Measurements from ENCODE around the gene NCR3LG1. TPM values are rescaled to one million over a fixed set of nuclear protein-coding genes. Genes with fewer than 3 reads are reported as not detected.
A peak's percentile ranks its signal among the peaks of the same experiment; 100 is the strongest.

The NCR3LG1 gene, protein sequence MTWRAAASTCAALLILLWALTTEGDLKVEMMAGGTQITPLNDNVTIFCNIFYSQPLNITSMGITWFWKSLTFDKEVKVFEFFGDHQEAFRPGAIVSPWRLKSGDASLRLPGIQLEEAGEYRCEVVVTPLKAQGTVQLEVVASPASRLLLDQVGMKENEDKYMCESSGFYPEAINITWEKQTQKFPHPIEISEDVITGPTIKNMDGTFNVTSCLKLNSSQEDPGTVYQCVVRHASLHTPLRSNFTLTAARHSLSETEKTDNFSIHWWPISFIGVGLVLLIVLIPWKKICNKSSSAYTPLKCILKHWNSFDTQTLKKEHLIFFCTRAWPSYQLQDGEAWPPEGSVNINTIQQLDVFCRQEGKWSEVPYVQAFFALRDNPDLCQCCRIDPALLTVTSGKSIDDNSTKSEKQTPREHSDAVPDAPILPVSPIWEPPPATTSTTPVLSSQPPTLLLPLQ
- total RNA-seq, result 10.0 and 11.4 TPM in 2 replicates

GRCh38 chr11:17351510-17352176 is at the start of gene NCR3LG1:
NCR3LG1 (plus strand) TSS chr11:17351800; CDS start chr11:17351970, 170 bp downstream.
- Mint-ChIP-seq H3K4me1 (ENCODE audit: low read depth) (peaks cover 31% of the 10 kb centered on the region), H3K36me3 (ENCODE audit: low read depth) (peaks cover 33% of the 10 kb centered on the region), H3K4me3 (ENCODE audit: low read depth) (peak within 1 kb of the TSS; percentile 82), H3K27me3 (ENCODE audit: low read depth) (peaks cover 4% of the 10 kb centered on the region), H3K27ac (peak within 1 kb of the TSS; percentile 89), H3K9me3 (no peaks in the 10 kb centered on the region)
- intact Hi-C loops (cut with micrococcal nuclease), result loop anchor here (1.0 to 10.0 kb wide), 3 partner anchors 53 to 607 kb away; no protein-coding TSS in a partner anchor
- DNase-seq (ENCODE audit: low spot score), result peak; percentile 42

DNA sequence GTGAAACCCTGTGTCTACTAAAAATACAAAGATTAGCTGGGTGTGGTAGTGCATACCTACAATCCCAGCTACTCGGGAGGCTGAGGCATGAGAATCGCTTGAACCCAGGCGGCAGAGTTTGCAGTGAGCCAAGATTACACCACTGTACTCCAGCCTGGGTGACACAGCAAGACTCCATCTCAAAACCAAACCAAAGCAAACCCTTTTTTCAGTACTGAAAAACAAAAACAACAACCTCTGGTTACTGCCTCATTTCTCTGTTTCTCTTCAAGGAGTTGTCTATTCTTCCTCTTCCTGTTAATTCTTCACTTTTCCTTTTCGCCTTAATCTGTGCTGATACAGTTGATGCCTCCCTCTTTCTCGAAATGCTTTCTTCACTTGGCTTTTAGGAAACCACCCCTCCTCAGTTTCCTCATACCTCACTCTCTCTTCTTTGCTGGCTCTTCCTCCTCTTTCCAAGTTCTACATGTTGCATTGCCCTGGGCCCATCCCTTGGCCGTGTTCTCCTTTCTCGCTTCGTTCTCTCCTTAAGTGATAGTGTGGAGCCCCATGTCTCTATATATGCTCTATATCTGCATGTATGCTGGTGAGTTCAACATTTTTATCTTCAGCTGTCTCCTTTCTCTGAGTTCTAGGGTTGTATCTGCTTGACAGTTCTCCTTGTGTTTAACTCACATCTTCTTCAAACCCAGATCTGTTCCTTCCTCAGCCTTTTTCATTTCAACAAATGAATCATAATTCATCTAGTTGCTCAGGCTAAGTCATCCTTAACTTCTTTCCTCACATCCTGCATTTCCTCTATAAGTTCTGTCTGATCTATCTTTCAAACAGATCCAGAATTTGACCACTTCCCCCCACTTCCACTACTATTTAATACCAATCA is 38.0 kb upstream of the NCR3LG1 start:
- peaks cover 29% of the 10 kb centered on the region for H3K36me3 Mint-ChIP-seq (ENCODE audit: low read depth)
- H3K4me3 Mint-ChIP-seq (ENCODE audit: low read depth), result no peak overlapping the region
- DNase-seq (ENCODE audit: low spot score), result no peak
- intact Hi-C loops (cut with micrococcal nuclease), result loop anchor here (2.0 kb wide), 1 partner anchor 17 kb away; no protein-coding TSS in a partner anchor
- H3K4me1 Mint-ChIP-seq (ENCODE audit: low read depth), result peaks cover 2% of the 10 kb centered on the region
- no peak overlapping the region for H3K27ac Mint-ChIP-seq
- H3K27me3 Mint-ChIP-seq (ENCODE audit: low read depth), result no peaks in the 10 kb centered on the region
- no peaks in the 10 kb centered on the region for H3K9me3 Mint-ChIP-seq

DNA sequence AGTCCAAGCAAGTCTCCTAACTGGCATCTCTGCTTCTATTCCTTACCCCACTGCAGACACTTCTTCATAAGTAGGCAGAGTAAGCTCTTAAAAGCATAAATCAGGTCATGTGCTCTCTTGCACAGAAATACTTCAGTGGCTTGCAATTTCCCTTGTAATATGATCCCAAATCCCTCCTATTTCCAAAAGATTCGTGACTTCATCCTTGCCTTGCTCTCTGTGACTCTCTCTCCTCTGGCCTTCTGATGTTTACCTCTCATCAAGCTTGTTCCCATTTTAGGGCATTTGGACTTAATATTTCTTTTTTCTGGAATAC is 37.4 kb upstream of the NCR3LG1 start:
- intact Hi-C loops (cut with micrococcal nuclease), result loop anchor here (2.0 kb wide), 1 partner anchor 17 kb away; no protein-coding TSS in a partner anchor
- no peak overlapping the region for H3K4me3 Mint-ChIP-seq (ENCODE audit: low read depth)
- DNase-seq (ENCODE audit: low spot score), result no peak

GRCh38 chr11:17314904-17315426 is 36.6 kb upstream of the NCR3LG1 start:
- Mint-ChIP-seq H3K27ac (no peak overlapping the region), H3K4me1 (ENCODE audit: low read depth) (peaks cover 2% of the 10 kb centered on the region), H3K9me3 (no peaks in the 10 kb centered on the region), H3K36me3 (ENCODE audit: low read depth) (peaks cover 33% of the 10 kb centered on the region), H3K4me3 (ENCODE audit: low read depth) (no peak overlapping the region), H3K27me3 (ENCODE audit: low read depth) (no peaks in the 10 kb centered on the region)
- DNase-seq (ENCODE audit: low spot score), result no peak
- intact Hi-C loops (cut with micrococcal nuclease), result loop anchor here (2.0 kb wide), 1 partner anchor 18 kb away; no protein-coding TSS in a partner anchor

More for the DNA sequence above, 37.4 kb upstream of the NCR3LG1 start:
- Mint-ChIP-seq H3K9me3 (no peaks in the 10 kb centered on the region), H3K36me3 (ENCODE audit: low read depth) (peaks cover 32% of the 10 kb centered on the region), H3K4me1 (ENCODE audit: low read depth) (peaks cover 2% of the 10 kb centered on the region), H3K27ac (no peak overlapping the region), H3K27me3 (ENCODE audit: low read depth) (no peaks in the 10 kb centered on the region)

DNA sequence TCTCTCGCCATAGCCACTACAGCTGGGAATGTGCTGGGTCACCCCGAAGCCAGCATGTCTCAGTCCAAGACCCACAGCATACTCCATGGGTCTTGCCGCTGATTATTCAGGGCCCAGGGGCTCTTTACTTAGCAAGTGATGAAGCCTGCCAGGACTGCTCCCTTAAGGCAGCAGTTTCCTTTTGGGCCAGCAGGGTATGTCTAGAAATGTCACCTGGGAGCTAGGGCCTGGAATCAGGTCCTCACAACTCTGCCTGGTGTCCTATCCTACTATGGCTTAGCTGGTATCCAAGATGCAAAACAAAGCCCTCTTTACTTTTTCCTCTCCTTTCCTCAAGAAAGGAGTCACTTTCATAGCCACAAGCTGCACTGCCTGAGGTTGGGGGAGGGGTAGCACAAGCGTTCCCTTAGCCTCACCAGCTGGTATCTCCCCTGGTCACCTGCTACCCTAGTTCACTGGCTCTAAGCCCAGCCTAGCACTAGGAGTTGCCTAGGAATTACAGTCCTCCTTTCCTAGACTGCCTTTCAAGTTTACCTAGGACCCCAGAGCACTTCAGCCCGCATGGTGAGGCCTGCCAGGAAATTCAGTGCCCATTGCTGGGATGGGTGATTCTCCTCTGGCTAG is 22.6 kb upstream of the NCR3LG1 start:
- H3K27ac Mint-ChIP-seq, result no peak overlapping the region
- peaks cover 72% of the 10 kb centered on the region for H3K36me3 Mint-ChIP-seq (ENCODE audit: low read depth)
- H3K27me3 Mint-ChIP-seq (ENCODE audit: low read depth), result no peaks in the 10 kb centered on the region
- no peak overlapping the region for H3K4me3 Mint-ChIP-seq (ENCODE audit: low read depth)
- intact Hi-C loops (cut with micrococcal nuclease), result no loop called here
- peaks cover 11% of the 10 kb centered on the region for H3K4me1 Mint-ChIP-seq (ENCODE audit: low read depth)
- no peak for DNase-seq (ENCODE audit: low spot score)
- H3K9me3 Mint-ChIP-seq, result no peaks in the 10 kb centered on the region

DNA sequence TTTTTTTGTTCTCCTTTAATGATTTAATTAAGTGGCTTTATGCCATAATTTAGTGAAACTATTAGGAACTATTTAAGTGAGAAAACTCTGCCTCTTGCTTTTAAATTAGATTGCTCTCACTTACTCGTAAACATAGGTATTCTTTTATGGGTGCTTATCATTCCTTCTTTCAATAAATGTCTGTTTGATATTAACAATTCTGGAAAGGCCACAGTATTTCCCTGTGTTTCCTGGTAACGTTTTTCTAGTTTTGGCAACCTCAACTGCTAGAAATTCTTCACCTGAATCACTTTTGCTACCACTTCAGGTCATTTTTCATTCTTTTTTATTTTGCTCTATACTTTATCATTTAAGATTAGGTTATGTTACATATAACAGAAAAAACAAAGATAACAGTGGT is 19.9 kb upstream of the NCR3LG1 start:
- Mint-ChIP-seq H3K27ac (no peak overlapping the region), H3K27me3 (ENCODE audit: low read depth) (no peaks in the 10 kb centered on the region), H3K36me3 (ENCODE audit: low read depth) (peaks cover 58% of the 10 kb centered on the region), H3K4me1 (ENCODE audit: low read depth) (peaks cover 7% of the 10 kb centered on the region), H3K4me3 (ENCODE audit: low read depth) (no peak overlapping the region), H3K9me3 (no peaks in the 10 kb centered on the region)
- intact Hi-C loops (cut with micrococcal nuclease), result no loop called here
- no peak for DNase-seq (ENCODE audit: low spot score)

- Mint-ChIP-seq H3K9me3 (no peaks in the 10 kb centered on the region), H3K27ac (no peak overlapping the region), H3K27me3 (ENCODE audit: low read depth) (no peaks in the 10 kb centered on the region), H3K36me3 (ENCODE audit: low read depth) (peaks cover 46% of the 10 kb centered on the region), H3K4me1 (ENCODE audit: low read depth) (peaks cover 7% of the 10 kb centered on the region), H3K4me3 (ENCODE audit: low read depth) (no peak overlapping the region)
- intact Hi-C loops (cut with micrococcal nuclease), result no loop called here
- DNase-seq (ENCODE audit: low spot score), result no peak
These were observed 17.6 kb upstream of the NCR3LG1 start for GRCh38 chr11:17333799-17334586.

GRCh38 chr11:17343257-17343656 is 8.3 kb upstream of the NCR3LG1 start:
- H3K36me3 Mint-ChIP-seq (ENCODE audit: low read depth), result peaks cover 42% of the 10 kb centered on the region
- peaks cover 9% of the 10 kb centered on the region for H3K4me1 Mint-ChIP-seq (ENCODE audit: low read depth)
- H3K9me3 Mint-ChIP-seq, result no peaks in the 10 kb centered on the region
- H3K4me3 Mint-ChIP-seq (ENCODE audit: low read depth), result no peak overlapping the region
- H3K27me3 Mint-ChIP-seq (ENCODE audit: low read depth), result no peaks in the 10 kb centered on the region
- intact Hi-C loops (cut with micrococcal nuclease), result no loop called here
- DNase-seq (ENCODE audit: low spot score), result no peak
- no peak overlapping the region for H3K27ac Mint-ChIP-seq

DNA sequence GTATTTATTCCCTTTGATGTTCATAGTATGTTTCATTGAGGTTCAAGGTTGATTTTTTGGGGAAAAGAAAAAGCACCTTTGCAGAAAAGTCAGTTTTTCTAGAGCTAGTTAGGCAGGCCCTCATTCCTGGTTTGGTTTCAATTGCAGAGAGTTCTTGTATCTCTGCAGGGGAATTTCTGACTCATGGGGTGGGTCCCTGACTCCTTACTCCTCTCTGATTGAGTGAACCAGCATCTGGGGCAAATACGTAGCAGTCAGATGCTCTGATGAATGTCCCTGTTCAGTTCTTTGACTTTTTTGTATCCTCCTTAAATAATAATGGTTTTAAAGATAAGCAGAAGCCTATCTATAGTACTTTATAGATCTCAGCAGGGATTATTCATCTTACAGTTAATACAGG is 7.7 kb upstream of the NCR3LG1 start:
- H3K36me3 Mint-ChIP-seq (ENCODE audit: low read depth), result peaks cover 46% of the 10 kb centered on the region
- H3K27me3 Mint-ChIP-seq (ENCODE audit: low read depth), result no peaks in the 10 kb centered on the region
- intact Hi-C loops (cut with micrococcal nuclease), result no loop called here
- H3K9me3 Mint-ChIP-seq, result no peaks in the 10 kb centered on the region
- no peak for DNase-seq (ENCODE audit: low spot score)
- H3K4me1 Mint-ChIP-seq (ENCODE audit: low read depth), result peaks cover 9% of the 10 kb centered on the region
- H3K4me3 Mint-ChIP-seq (ENCODE audit: low read depth), result no peak overlapping the region
- H3K27ac Mint-ChIP-seq, result no peak overlapping the region

- peaks cover 24% of the 10 kb centered on the region for H3K4me1 Mint-ChIP-seq (ENCODE audit: low read depth)
- intact Hi-C loops (cut with micrococcal nuclease), result no loop called here
- no peaks in the 10 kb centered on the region for H3K27me3 Mint-ChIP-seq (ENCODE audit: low read depth)
- H3K9me3 Mint-ChIP-seq, result no peaks in the 10 kb centered on the region
- H3K27ac Mint-ChIP-seq, result no peak overlapping the region
- H3K36me3 Mint-ChIP-seq (ENCODE audit: low read depth), result peaks cover 42% of the 10 kb centered on the region
- H3K4me3 Mint-ChIP-seq (ENCODE audit: low read depth), result no peak overlapping the region
- no peak for DNase-seq (ENCODE audit: low spot score)
These were observed 3.9 kb upstream of the NCR3LG1 start for GRCh38 chr11:17347676-17348075.

GRCh38 chr11:17350455-17351171 is 987 bp upstream of the NCR3LG1 start:
- H3K27ac Mint-ChIP-seq, result peak overlapping the region; percentile 61

More at GRCh38 chr11:17350455-17351171, 987 bp upstream of the NCR3LG1 start:
- H3K27me3 Mint-ChIP-seq (ENCODE audit: low read depth), result peaks cover 4% of the 10 kb centered on the region
- H3K4me1 Mint-ChIP-seq (ENCODE audit: low read depth), result peaks cover 31% of the 10 kb centered on the region
- H3K4me3 Mint-ChIP-seq (ENCODE audit: low read depth), result peak overlapping the region; percentile 67
- DNase-seq (ENCODE audit: low spot score), result no peak
- H3K36me3 Mint-ChIP-seq (ENCODE audit: low read depth), result peaks cover 28% of the 10 kb centered on the region
- intact Hi-C loops (cut with micrococcal nuclease), result loop anchor here (1.0 to 10.0 kb wide), 3 partner anchors 52 to 606 kb away; no protein-coding TSS in a partner anchor
- H3K9me3 Mint-ChIP-seq, result no peaks in the 10 kb centered on the region
